Gastroesophageal sphincter (tissue), 4 donors: ENCODE data around the gene HOXA1. TPM values are rescaled to one million over a fixed set of nuclear protein-coding genes. Genes with fewer than 3 reads are reported as not detected.

ENCODE experiments used
- ATAC-seq: fragments of 150-250 bp; one replicate; pipeline ENCODE4 v1.9.1; 2016; ENCODE audit warnings: mild to moderate bottlenecking, moderate library complexity
- H3K27ac ChIP-seq, 4 donors: fragments of 200-600 bp; sonication (generic) in 3 of 4; 1 replicate in 3 of 4; 2 replicates in 1 of 4; pipeline ENCODE4 v1.5.1; 2016 to 2019
- H3K27me3 ChIP-seq: fragments of 200-600 bp; sonication (generic); one replicate; pipeline ENCODE4 v1.5.1; 2019
- H3K36me3 ChIP-seq, 2 donors: fragments of 200-600 bp; sonication (generic); one replicate each; pipeline ENCODE4 v1.5.1; 2019; ENCODE audit warnings: control low read depth in 1 of 2
- H3K4me1 ChIP-seq, 3 donors: fragments of 200-600 bp; sonication (generic); 1 replicate in 2 of 3; 2 replicates in 1 of 3; pipeline ENCODE4 v1.5.1; 2016 to 2019; ENCODE audit warnings: control low read depth in 2 of 3
- H3K4me3 ChIP-seq, 2 donors: fragments of 200-600 bp; sonication (generic); one replicate each; pipeline ENCODE4 v1.5.1; 2019; ENCODE audit warnings: mild to moderate bottlenecking in 1 of 2, moderate library complexity in 1 of 2
- H3K9me3 ChIP-seq, 3 donors: fragments of 200-600 bp; sonication (generic); one replicate each; pipeline ENCODE4 v1.5.1; 2017 to 2019; ENCODE audit warnings: control low read depth in 2 of 3
- CTCF ChIP-seq, 4 experiments: fragments of 200-600 bp in 2 of 4; fragments of 450-650 bp in 2 of 4; sonication (generic) in 1 of 4; IDR thresholded peaks; one replicate each; pipeline ENCODE4 v1.5.1; 2017 to 2019; ENCODE audit warnings: antibody characterized with exemption in 4 of 4, mild to moderate bottlenecking in 2 of 4, moderate library complexity in 2 of 4
- EP300 ChIP-seq: sonication (generic); formaldehyde crosslinking; IDR thresholded peaks from one replicate; pipeline ENCODE4 v1.6.1; 2017; ENCODE audit warnings: antibody characterized with exemption, mild to moderate bottlenecking
- POLR2A ChIP-seq, 2 donors: fragments of 450-650 bp; IDR thresholded peaks; one replicate each; pipeline ENCODE4 v1.6.1; 2017; ENCODE audit warnings: antibody characterized with exemption in 2 of 2, mild to moderate bottlenecking in 2 of 2, moderate library complexity in 1 of 2
- POLR2AphosphoS5 ChIP-seq: sonication (generic); formaldehyde crosslinking; IDR thresholded peaks from one replicate; pipeline ENCODE4 v1.6.1; 2017; ENCODE audit warnings: antibody characterized with exemption
- WGBS, 2 donors: methylation state at CpG; one replicate each; pipeline ENCODE4 v1.1.5; 2018; ENCODE audit warnings: low coverage in 1 of 2; 5-methylcytosine and 5-hydroxymethylcytosine counted together
- total RNA-seq, 4 donors: library from RNA; depleted of rRNA; stranded (reverse); fragments of >200 nt; gene quantifications; one replicate each; pipeline ENCODE4 v1.1.0, GENCODE V29; 2016

HOXA1 gene
- total RNA-seq, 4 donors from 2014 or later = 0.23 to 2.3 (median 0.27) TPM; not detected in 1

DNA sequence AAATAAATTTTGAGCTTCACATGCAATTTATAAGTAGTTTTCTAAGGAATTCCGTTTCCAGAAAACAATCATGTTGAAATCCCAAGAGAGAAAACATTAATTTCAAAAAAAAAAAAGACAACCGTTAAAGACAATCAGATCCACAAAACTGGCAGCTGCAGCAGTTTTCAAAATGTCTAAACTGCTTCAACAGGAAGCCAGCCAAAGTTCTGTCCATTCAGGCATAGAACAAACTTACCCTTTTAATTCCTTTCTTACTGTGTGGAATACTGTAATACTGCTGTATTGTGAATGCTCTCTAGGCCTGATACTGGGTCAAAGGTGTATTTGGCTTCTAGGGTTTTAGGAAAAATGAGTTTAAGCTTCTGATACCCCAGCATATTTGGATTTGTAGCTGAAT lies 31.6 kb downstream of the HOXA1 start:
- Histone ChIP-seq H3K36me3 (no peaks in the 10 kb centered on the region), H3K27me3 (no peaks in the 10 kb centered on the region), H3K4me1 (peaks cover 0 to 12% (median 0%) of the 10 kb centered on the region in 3 donors), H3K27ac (no peak overlapping the region), H3K4me3 (no peak overlapping the region), H3K9me3 (no peaks in the 10 kb centered on the region)
- WGBS, 2 donors = 6 to 35% methylated on average over 2 of the region's 2 CpGs
- ATAC-seq = no peak
- TF ChIP-seq POLR2AphosphoS5 (no peak), POLR2A (IDR thresholded peaks at IDR 0.05) (no peak), CTCF (IDR thresholded peaks at IDR 0.05) (no peak)

DNA sequence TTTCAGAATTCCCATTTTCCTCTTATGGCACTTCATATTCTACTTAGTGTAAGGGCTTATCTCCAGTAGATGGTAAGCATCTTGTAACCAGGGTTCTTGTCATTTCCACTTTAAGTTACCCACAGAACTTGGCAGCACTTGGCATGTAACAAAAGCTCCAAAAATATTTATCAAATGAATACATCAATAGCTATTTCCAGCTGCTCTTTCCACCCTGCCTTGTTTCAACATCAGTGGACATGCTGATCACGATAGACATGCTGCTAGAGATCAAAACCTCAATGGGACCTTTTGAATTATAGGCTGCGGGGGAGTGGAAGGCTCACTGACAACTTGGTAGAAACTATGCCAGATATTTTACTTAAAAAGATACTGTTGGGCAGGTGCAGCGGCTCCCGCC lies 32.9 kb downstream of the HOXA1 start:
- TF ChIP-seq POLR2AphosphoS5 (no peak), EP300 (no peak), POLR2A (IDR thresholded peaks at IDR 0.05) (no peak), CTCF (IDR thresholded peaks at IDR 0.05) (no peak)
- Histone ChIP-seq H3K36me3 (no peaks in the 10 kb centered on the region), H3K4me3 (no peak overlapping the region), H3K9me3 (no peaks in the 10 kb centered on the region), H3K27ac (no peak overlapping the region), H3K4me1 (peaks cover 0 to 12% (median 0%) of the 10 kb centered on the region in 3 donors), H3K27me3 (no peaks in the 10 kb centered on the region)
- 60 to 95% methylated on average over 1 to 4 of the region's 4 CpGs for WGBS, 2 donors
- no peak for ATAC-seq

DNA sequence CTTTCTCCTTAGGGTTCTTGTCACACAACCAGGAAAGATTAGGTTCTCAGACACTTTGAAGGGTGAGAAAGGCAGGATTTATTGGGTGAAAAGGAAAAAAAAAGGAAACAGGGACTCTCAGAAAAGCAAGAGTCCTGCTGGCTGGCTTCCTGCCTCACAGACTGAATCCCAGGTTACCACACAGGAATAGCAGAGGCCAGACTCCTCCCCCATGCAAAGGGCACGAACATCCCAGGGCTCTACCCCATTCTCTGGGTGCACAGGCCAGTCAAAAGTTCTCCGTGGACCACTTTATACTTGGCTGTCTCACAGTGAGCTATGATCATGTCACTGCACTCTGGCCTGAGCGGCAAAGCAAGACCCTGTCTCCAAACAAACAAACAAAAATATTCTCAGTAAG lies 42.6 kb downstream of the HOXA1 start:
- Histone ChIP-seq H3K36me3 (no peaks in the 10 kb centered on the region), H3K4me3 (no peak overlapping the region), H3K4me1 (no peaks in the 10 kb centered on the region), H3K27ac (no peak overlapping the region), H3K9me3 (no peaks in the 10 kb centered on the region), H3K27me3 (no peaks in the 10 kb centered on the region)
- WGBS, 2 donors = 52 to 80% methylated on average over 2 to 3 of the region's 3 CpGs
- TF ChIP-seq POLR2A (IDR thresholded peaks at IDR 0.05) = no peak
- TF ChIP-seq POLR2AphosphoS5 = no peak
- TF ChIP-seq EP300 = no peak
- no peak for TF ChIP-seq CTCF (IDR thresholded peaks at IDR 0.05)
- ATAC-seq = no peak

DNA sequence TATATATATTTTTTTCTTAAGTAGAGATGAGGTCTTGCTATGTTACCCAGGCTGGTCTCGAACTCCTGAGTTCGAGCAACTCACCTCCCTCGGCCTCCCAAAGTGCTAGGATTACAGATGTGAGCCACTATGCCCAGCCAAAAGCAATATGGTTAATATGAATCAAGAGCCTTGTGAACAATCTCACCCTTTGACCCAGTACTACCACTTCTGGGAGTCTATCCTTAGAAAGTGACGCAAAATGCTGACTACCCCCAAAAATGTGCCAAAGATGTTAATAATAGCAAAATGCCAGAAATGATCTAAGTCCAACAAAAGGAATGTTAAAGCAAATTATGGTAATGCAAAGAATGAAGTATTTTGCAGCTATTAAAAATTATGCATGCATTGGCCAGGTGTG lies 44.3 kb downstream of the HOXA1 start:
- no peaks in the 10 kb centered on the region for H3K27me3 ChIP-seq
- H3K9me3 ChIP-seq = no peaks in the 10 kb centered on the region
- no peaks in the 10 kb centered on the region for H3K36me3 ChIP-seq
- H3K4me3 ChIP-seq = no peak overlapping the region
- H3K4me1 ChIP-seq = no peaks in the 10 kb centered on the region
- 80 to 88% methylated on average over 1 to 4 of the region's 4 CpGs for WGBS, 2 donors
- TF ChIP-seq POLR2AphosphoS5 (no peak), CTCF (IDR thresholded peaks at IDR 0.05) (no peak), POLR2A (IDR thresholded peaks at IDR 0.05) (no peak), EP300 (no peak)
- no peak overlapping the region for H3K27ac ChIP-seq
- no peak for ATAC-seq

DNA sequence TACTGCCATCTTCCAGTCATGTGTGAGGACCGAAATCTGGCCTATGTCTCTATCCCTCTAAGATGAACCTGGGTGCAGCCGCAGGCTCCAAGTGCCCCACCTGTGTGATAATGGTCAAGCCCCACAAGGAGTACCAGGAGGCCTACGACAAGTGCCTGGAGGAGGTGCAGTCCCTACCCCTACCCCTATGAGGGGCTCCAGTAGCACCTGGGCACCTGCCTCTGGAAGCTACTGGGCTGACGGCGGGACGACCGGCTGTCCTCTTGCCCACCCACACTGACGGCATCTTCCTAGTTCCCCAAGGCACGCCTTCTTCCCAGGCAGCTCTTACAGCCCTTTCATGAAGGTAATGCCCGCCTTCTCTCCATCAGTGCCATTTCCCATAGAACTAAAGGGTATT lies 47.4 kb downstream of the HOXA1 start:
- H3K4me1 ChIP-seq = no peaks in the 10 kb centered on the region
- ATAC-seq = no peak
- no peak overlapping the region for H3K27ac ChIP-seq
- 100% methylated on average over 1 of the region's 10 CpGs; no CpG with 5 or more reads in 1 of the 2 donors for WGBS, 2 donors
- H3K9me3 ChIP-seq = no peaks in the 10 kb centered on the region
- H3K4me3 ChIP-seq = no peak overlapping the region
- TF ChIP-seq POLR2A (IDR thresholded peaks at IDR 0.05) (no peak), CTCF (IDR thresholded peaks at IDR 0.05) (no peak), POLR2AphosphoS5 (no peak), EP300 (no peak)
- H3K36me3 ChIP-seq = no peaks in the 10 kb centered on the region
- H3K27me3 ChIP-seq = no peaks in the 10 kb centered on the region
